MM.1S (cell line): ENCODE measurements around the gene NTRK1.

ENCODE experiments used
- EZH2 ChIP-seq: fragments of 300-600 bp; sonication (generic); optimal IDR thresholded peaks from 2 replicates; pipeline ENCODE3; 2017; ENCODE audit warnings: low read depth, mild to moderate bottlenecking, antibody characterized with exemption, low read length, mixed read lengths
- EZH2phosphoT487 ChIP-seq: fragments of 300-600 bp; sonication (generic); IDR thresholded peaks from 2 replicates; pipeline ENCODE4 v1.6.1; 2018; ENCODE audit warnings: antibody characterized with exemption, low read length
- TF ChIP-seq, protein P1 (sequence below): fragments of 300-600 bp; sonication (generic); IDR thresholded peaks from 2 replicates; pipeline ENCODE4 v1.5.1; 2016; ENCODE audit warnings: antibody characterized with exemption, low read length, mixed read lengths

DNA sequence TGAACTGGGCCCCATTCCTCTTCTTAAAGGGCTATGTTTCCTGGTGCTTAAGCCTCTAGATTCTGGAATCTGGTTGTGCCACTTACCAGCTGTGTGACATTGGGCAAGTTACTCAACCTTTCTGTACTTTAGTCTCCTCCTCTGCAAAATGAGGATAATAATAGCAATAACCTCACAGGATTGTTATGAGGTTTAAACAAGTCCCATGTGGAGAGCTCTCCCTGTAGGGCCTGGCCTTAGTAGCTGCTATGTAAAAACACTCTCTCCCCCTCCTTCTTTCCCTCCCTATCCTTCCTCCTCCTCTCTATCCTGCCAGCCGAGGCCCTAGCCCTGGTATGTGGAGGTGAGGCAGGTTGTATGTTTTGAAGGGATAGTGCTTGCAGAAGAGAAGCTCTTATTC, 24.6 kb downstream of the NTRK1 start:
- TF ChIP-seq, protein P1, sequence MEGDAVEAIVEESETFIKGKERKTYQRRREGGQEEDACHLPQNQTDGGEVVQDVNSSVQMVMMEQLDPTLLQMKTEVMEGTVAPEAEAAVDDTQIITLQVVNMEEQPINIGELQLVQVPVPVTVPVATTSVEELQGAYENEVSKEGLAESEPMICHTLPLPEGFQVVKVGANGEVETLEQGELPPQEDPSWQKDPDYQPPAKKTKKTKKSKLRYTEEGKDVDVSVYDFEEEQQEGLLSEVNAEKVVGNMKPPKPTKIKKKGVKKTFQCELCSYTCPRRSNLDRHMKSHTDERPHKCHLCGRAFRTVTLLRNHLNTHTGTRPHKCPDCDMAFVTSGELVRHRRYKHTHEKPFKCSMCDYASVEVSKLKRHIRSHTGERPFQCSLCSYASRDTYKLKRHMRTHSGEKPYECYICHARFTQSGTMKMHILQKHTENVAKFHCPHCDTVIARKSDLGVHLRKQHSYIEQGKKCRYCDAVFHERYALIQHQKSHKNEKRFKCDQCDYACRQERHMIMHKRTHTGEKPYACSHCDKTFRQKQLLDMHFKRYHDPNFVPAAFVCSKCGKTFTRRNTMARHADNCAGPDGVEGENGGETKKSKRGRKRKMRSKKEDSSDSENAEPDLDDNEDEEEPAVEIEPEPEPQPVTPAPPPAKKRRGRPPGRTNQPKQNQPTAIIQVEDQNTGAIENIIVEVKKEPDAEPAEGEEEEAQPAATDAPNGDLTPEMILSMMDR = no peak
- TF ChIP-seq EZH2phosphoT487 (no peak), EZH2 (no peak)
